Thoracic aorta (tissue), 2 donors: Measurements from ENCODE around the gene CCL5. TPM values are rescaled to one million over a fixed set of nuclear protein-coding genes. Genes with fewer than 3 reads are reported as not detected.

Experiments
- ATAC-seq: fragments of 150-250 bp; one replicate; pipeline ENCODE4 v1.8.0; 2017; ENCODE audit warnings: low read depth; ENCODE audit not compliant: insufficient number of reproducible peaks, low FRiP score
- DNase-seq: peaks from one replicate; pipeline ENCODE4 v3.0.0-alpha.2; 2020; ENCODE audit warnings: low spot score
- H3K27ac ChIP-seq, 2 donors: fragments of 200-600 bp; sonication (generic); 1 replicate in 1 of 2; 2 replicates in 1 of 2; pipeline ENCODE4 v1.5.1; 2016; ENCODE audit warnings: mild to moderate bottlenecking in 2 of 2, moderate library complexity in 2 of 2
- H3K27me3 ChIP-seq: fragments of 200-600 bp; sonication (generic); replicated peaks from 2 replicates; pipeline ENCODE4 v1.6.0; 2016; ENCODE audit warnings: mild to moderate bottlenecking; ENCODE audit not compliant: insufficient read depth
- H3K36me3 ChIP-seq: fragments of 200-600 bp; sonication (generic); one replicate; pipeline ENCODE4 v1.5.1; 2016
- H3K4me1 ChIP-seq, 2 donors: fragments of 200-600 bp; sonication (generic); 1 replicate in 1 of 2; 2 replicates in 1 of 2; pipeline versions ENCODE4 v1.5.1 to v1.6.0; 2016; ENCODE audit warnings: low read depth in 2 of 2, mild to moderate bottlenecking in 1 of 2; ENCODE audit not compliant: control insufficient read depth in 1 of 2
- H3K4me3 ChIP-seq: fragments of 200-600 bp; sonication (generic); 2 replicates; pipeline ENCODE4 v1.5.1; 2016; ENCODE audit warnings: mild to moderate bottlenecking
- H3K9me3 ChIP-seq: fragments of 200-600 bp; sonication (generic); 2 replicates; pipeline ENCODE4 v1.5.1; 2016
- CTCF ChIP-seq: fragments of 200-600 bp; sonication (generic); IDR thresholded peaks from one replicate; pipeline ENCODE4 v1.5.1; 2019; ENCODE audit warnings: antibody characterized with exemption
- total RNA-seq, 2 donors: library from RNA; depleted of rRNA; stranded (reverse); fragments of >200 nt; gene quantifications; one replicate each; pipeline versions ENCODE4 v1.1.0 to v1.2.3, GENCODE V29; 2016

The CCL5 gene
- total RNA-seq, 2 donors from 2014 or later: 6.2 to 7.1 TPM

DNA sequence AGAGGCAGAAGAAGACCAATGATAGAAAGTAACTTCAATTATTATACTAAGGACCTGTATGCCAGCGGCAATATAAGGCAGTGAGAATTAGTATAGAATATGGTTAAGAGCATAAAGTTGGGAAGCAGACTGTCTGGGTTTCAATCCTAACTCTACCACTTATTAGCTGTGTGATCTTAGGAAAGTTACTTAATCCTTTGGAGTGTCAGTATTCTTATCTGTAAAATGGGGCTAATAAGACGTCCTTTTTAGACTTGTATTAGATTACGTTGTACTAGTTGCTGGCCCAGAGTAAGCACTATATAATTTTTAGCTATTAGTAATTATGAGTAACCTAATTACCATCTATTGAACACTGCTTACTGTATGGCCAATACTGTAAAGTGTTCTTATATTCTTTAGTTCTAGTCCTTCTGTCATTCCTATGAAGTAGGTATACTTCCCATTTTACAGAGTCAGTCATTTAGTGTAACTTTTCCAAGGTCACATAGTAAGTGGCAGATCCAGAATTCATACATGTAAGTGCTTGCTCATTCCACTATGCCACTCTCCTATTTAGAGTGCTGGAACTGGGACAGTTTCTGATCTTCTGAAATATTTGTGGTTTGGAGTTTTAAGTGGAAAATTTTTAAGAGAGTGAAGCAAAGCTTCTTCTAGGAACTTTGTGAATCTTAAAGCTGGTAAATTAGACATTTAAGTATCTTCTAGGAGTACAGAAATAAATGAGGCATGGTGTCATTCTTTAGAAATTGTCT is 33.9 kb downstream of the CCL5 start:
- H3K36me3 ChIP-seq: peaks cover 62% of the 10 kb centered on the region
- H3K9me3 ChIP-seq: no peaks in the 10 kb centered on the region
- no peak for ATAC-seq
- no peaks in the 10 kb centered on the region for H3K4me1 ChIP-seq
- no peak for TF ChIP-seq CTCF
- H3K4me3 ChIP-seq: no peak overlapping the region
- no peaks in the 10 kb centered on the region for H3K27me3 ChIP-seq
- DNase-seq: no peak
- H3K27ac ChIP-seq: no peak overlapping the region

DNA sequence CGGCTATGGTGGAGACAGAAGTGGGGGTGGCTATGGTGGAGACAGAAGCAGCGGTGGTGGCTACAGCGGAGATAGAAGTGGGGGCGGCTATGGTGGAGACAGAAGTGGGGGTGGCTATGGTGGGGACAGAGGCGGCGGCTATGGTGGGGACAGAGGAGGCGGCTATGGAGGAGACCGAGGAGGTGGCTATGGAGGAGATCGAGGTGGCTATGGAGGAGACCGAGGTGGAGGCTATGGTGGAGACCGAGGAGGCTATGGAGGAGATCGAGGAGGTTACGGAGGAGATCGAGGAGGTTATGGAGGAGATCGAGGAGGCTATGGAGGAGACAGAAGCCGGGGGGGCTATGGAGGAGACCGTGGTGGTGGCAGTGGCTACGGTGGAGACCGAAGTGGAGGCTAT is 35.6 kb downstream of the CCL5 start:
- ATAC-seq (no peak), DNase-seq (no peak)
- Histone ChIP-seq H3K27ac (no peak overlapping the region), H3K27me3 (no peaks in the 10 kb centered on the region), H3K4me3 (no peak overlapping the region), H3K4me1 (no peaks in the 10 kb centered on the region), H3K36me3 (peaks cover 60% of the 10 kb centered on the region), H3K9me3 (no peaks in the 10 kb centered on the region)
- no peak for TF ChIP-seq CTCF

DNA sequence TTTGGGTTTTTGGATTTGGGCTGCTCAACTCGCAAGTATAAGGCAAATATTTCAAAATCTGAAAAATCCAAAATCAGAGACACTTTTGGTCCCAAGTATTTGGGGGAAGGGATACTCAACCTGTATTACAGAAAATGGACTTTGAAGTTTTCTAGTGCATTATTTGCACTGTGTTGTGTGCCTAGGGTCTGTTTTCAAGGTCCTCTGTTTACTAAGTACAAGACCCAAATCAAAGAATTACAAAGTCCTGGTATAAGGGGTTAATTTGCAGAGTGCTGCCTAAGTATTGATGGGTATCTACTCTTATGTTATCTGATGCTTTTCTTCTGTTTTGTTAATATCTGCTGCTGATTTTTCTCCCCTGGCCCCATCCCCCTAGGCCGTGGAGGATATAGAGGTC is 36.5 kb downstream of the CCL5 start:
- Histone ChIP-seq H3K4me1 (no peaks in the 10 kb centered on the region), H3K9me3 (no peaks in the 10 kb centered on the region), H3K27me3 (no peaks in the 10 kb centered on the region), H3K27ac (no peak overlapping the region), H3K4me3 (no peak overlapping the region), H3K36me3 (peaks cover 66% of the 10 kb centered on the region)
- ATAC-seq (no peak), DNase-seq (no peak)
- TF ChIP-seq CTCF: no peak

GRCh38 chr17:35842239-35842638 is 37.9 kb downstream of the CCL5 start:
- no peak for DNase-seq
- Histone ChIP-seq H3K4me1 (no peaks in the 10 kb centered on the region), H3K27me3 (no peaks in the 10 kb centered on the region), H3K9me3 (no peaks in the 10 kb centered on the region), H3K4me3 (no peak overlapping the region), H3K36me3 (peaks cover 74% of the 10 kb centered on the region), H3K27ac (no peak overlapping the region)
- no peak for ATAC-seq
- no peak for TF ChIP-seq CTCF

DNA sequence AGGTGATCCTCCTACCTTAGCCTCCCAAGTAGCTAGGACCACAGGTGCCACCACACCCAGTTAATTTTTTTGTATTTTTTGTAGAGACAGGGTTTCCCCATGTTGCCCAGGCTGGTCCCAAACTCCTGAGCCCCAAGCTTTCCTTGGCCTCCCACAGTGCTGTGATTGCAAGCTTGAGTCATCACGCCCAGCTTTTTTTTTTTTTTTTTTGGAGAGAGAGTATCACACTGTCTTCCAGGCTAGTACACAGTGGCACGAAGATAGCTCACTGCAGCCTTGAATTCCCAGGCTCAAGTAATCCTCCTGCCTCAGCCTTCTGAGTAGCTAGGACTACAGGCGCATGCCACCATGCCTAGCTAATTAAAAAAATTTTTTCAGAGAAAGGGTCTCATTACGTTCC is 38.7 kb downstream of the CCL5 start:
- H3K4me3 ChIP-seq: no peak overlapping the region
- no peak overlapping the region for H3K27ac ChIP-seq
- H3K36me3 ChIP-seq: peaks cover 81% of the 10 kb centered on the region
- no peaks in the 10 kb centered on the region for H3K4me1 ChIP-seq
- no peaks in the 10 kb centered on the region for H3K27me3 ChIP-seq
- no peak for DNase-seq
- TF ChIP-seq CTCF: no peak
- no peaks in the 10 kb centered on the region for H3K9me3 ChIP-seq
- ATAC-seq: no peak
